ENCODE results near the gene ERI3. TPM values are rescaled to one million over a fixed set of nuclear protein-coding genes. Genes with fewer than 3 reads are reported as not detected.
A peak's percentile ranks its signal among the peaks of the same experiment; 100 is the strongest.

The ERI3 gene
- total and polyA plus RNA-seq, 9 of the 15 experiments (the other 6 are each of a cell fraction or from before 2014, with no cell fraction given), result 47.8 to 93.4 (median 67.2) TPM

GRCh38 chr1:44294588-44295007, 60.5 kb downstream of the ERI3 start:
- intact Hi-C loops (cut with micrococcal nuclease) (loop anchor here (1.0 to 10.0 kb wide), 5 partner anchors 77 to 300 kb away; partner anchors contain the start of gene CCDC24), in situ Hi-C loops (cut with MboI) (loop anchor here (5.0 to 10.0 kb wide), 2 partner anchors 77 to 200 kb away; no protein-coding TSS in a partner anchor)
- Histone ChIP-seq H3K4me2 (ENCODE audit: insufficient read depth, low read length) (no peak overlapping the region), H3K9me3 (replicated peaks; ENCODE audit: control insufficient read depth, insufficient read depth, low read depth, low read length) (no peaks in the 10 kb centered on the region), H3K4me3 (no peak overlapping the region), H3K36me3 (ENCODE audit: control insufficient read depth, insufficient read depth, low read length) (peaks cover 47% of the 10 kb centered on the region; the same call in 2 of the 3 replicates), H3K4me1 (replicated peaks in 1 of 2; ENCODE audit: control insufficient read depth in 2 of 2, insufficient read depth in 2 of 2, low read length in 2 of 2) (peaks cover 28 to 36% of the 10 kb centered on the region in 2 experiments), H2AFZ (ENCODE audit: low read depth, low read length) (no peak overlapping the region), H3K27ac (ENCODE audit: extremely low read depth, low read depth, low read length) (no peak overlapping the region), H3K9ac (ENCODE audit: insufficient read depth in 1 of 2, low read depth in 2 of 2, low read length in 2 of 2) (no peak overlapping the region), H4K20me1 (replicated peaks; ENCODE audit: control insufficient read depth, insufficient read depth, low read length) (no peaks in the 10 kb centered on the region; the same call in 1 of the 2 replicates), H3K9me1 (ENCODE audit: control insufficient read depth, insufficient read depth, low read length) (peaks cover 4% of the 10 kb centered on the region), H3K79me2 (ENCODE audit: control insufficient read depth, insufficient read depth, low read length) (no peaks in the 10 kb centered on the region; the same call in 2 of the 3 replicates), H3K27me3 (ENCODE audit: control insufficient read depth in 2 of 2, insufficient read depth in 2 of 2, low read length in 2 of 2) (no peaks in the 10 kb centered on the region)
- FAIRE-seq, result peak; percentile 76
- ChIA-PET CTCF (ENCODE audit: low intra/inter-chr PET ratio) (interaction anchor here (0.6 to 2.1 kb wide), 6 partner anchors 77 to 301 kb away, joined by 3 to 18 read pairs (median 4); no protein-coding TSS in a partner anchor), POLR2A (interaction anchor here (0.5 to 0.7 kb wide), 4 partner anchors 20 to 628 kb away, joined by 3 read pairs; no protein-coding TSS in a partner anchor)
- peak; percentile 90 for ATAC-seq
- 38% methylated on average over 4 of the region's 4 CpGs for WGBS (ENCODE audit: insufficient coverage, low coverage, missing lambda C conversion rate)
- DNase-seq (ENCODE audit: extremely low read depth in 1 of 4, low spot score in 3 of 4), result peak; percentile 68 to 79 (median 74)
- BruUV-seq (replicated peaks), result no TSS peak
- TF ChIP-seq CTBP1 (IDR thresholded peaks at IDR 0.05; ENCODE audit: borderline replicate concordance) (peak; percentile 57; the same call in 1 of the 2 replicates), XRCC5 (IDR thresholded peaks at IDR 0.05; ENCODE audit: low read depth, low read length) (0 out of 2 replicates have a peak, but pooled peaks have one; percentile 48), LEF1 (IDR thresholded peaks at IDR 0.05) (no peak), NFIC (IDR thresholded peaks at IDR 0.05) (peak; percentile 86), STAG1 (CRISPR knock-in tag; IDR thresholded peaks at IDR 0.05; ENCODE audit: borderline replicate concordance) (peak; percentile 34; the same call in 1 of the 2 replicates), ARID2 (IDR thresholded peaks at IDR 0.05) (peak; percentile 31; the same call in 1 of the 2 replicates), CC2D1A (IDR thresholded peaks at IDR 0.05) (0 out of 2 replicates have a peak, but pooled peaks have one; percentile 48), GTF2B (IDR thresholded peaks at IDR 0.05; ENCODE audit: extremely low read depth, insufficient read length) (no peak), RFX5 (IDR thresholded peaks at IDR 0.05; ENCODE audit: low read depth, low read length) (no peak), ESRRA (IDR thresholded peaks at IDR 0.05; ENCODE audit: borderline replicate concordance, low read depth) (peak; percentile 26; the same call in 1 of the 2 replicates), YY1 (IDR thresholded peaks at IDR 0.05; ENCODE audit: borderline replicate concordance in 1 of 3, control insufficient read depth in 1 of 3, extremely low read depth in 1 of 3, insufficient read depth in 3 of 3, insufficient read length in 1 of 3, insufficient replicate concordance in 2 of 3, low read depth in 1 of 3, low read length in 2 of 3) (peak; percentile 30 to 88 (median 41)), JUND (IDR thresholded peaks at IDR 0.05; ENCODE audit: borderline replicate concordance, low read depth, low read length) (peak; percentile 53; the same call in 1 of the 2 replicates), JUND (tag; IDR thresholded peaks at IDR 0.05; ENCODE audit: borderline replicate concordance, low read depth, low read length) (no peak; the same call in 2 of the 3 replicates), HDGF (IDR thresholded peaks at IDR 0.05) (peak; percentile 90; the same call in 1 of the 2 replicates), SMC3 (conservative IDR thresholded peaks at IDR 0.05; ENCODE audit: insufficient read depth, low read depth, low read length) (peak; percentile 87), CTCF (IDR thresholded peaks at IDR 0.05 in 2 of 3, conservative IDR thresholded peaks at IDR 0.05 in 1 of 3; ENCODE audit: insufficient read depth in 2 of 3, low read depth in 1 of 3, low read length in 3 of 3) (peak; percentile 93 to 99 (median 99)), RBM17 (IDR thresholded peaks at IDR 0.05; ENCODE audit: borderline replicate concordance, low read depth, low read length) (no peak), HNRNPL (IDR thresholded peaks at IDR 0.05; ENCODE audit: low read depth, low read length) (no peak), RCOR1 (IDR thresholded peaks at IDR 0.05; ENCODE audit: borderline replicate concordance in 1 of 2, low read depth in 2 of 2, low read length in 2 of 2) (0 out of 4 replicates have a peak, but pooled peaks of 1 of the 2 experiments have one; percentile 42), ZNF263 (CRISPR knock-in tag; IDR thresholded peaks at IDR 0.05; ENCODE audit: borderline replicate concordance) (peak; percentile 86)
